Posterior cingulate gyrus (tissue), 11 donors: ENCODE measurements around the gene WSCD2.
"Not testable (repeated sequence)": the region's sequence is repeated elsewhere in the genome, so short reads cannot be mapped to it uniquely, and the experiment has no call there.

ENCODE experiments used
- DNase-seq, 10 donors: peaks; one replicate each; pipeline versions ENCODE4 v3.0.0 to v3.0.0-alpha.2; 2020 to 2021; ENCODE audit warnings: mixed read lengths in 3 of 10
- intact Hi-C: fragments of 100-400 bp; cut with DNase I; formaldehyde crosslinking; loops from one replicate; pipeline ENCODE4 v1.15.1; 2023

WSCD2 gene

DNA sequence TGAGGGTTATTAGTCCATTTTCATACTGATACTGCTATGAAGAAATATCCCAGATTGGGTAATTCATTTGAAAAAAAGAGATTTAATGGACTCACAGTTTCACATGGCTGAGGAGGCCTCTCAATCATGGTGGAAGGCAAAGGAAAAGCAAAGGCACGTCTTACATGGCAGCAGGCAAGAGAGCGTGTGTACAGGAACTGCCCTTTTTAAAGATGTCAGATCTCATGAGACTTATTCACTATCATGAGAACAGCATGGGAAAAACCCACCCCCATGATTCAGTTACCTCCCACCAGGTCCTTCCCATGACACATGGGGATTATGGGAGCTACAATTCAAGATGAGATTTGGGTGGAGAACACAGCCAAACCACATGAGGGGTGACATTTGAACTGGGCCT lies 96.0 kb downstream of the WSCD2 start:
- DNase-seq, intact Hi-C loops: not testable (repeated sequence)

GRCh38 chr12:108226866-108227265 lies 97.8 kb downstream of the WSCD2 start:
- intact Hi-C loops: no loop called here
- peak in 5 of 10 donors; percentile 23 to 91 (median 56) for DNase-seq

DNA sequence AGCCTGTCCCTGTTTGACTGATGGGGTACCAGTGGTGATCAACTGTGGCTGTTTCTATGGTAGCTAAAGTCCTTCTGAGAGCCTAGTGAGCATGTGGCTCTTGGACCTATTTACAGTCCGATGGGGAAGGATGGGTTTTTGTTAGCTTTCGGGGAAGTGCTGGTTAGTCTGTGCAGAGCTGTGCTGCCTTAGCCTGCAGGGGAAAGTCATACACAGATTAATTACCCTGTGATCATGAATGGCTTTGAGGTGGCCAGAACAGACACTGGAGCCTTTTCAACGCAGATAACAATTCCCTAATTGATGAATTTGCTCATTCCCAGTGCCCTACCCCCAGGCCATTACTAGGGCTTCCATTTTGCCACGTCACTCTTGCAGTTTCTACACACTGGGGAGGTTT lies 99.7 kb downstream of the WSCD2 start:
- peak in 1 of 10 donors; percentile 52 for DNase-seq

DNA sequence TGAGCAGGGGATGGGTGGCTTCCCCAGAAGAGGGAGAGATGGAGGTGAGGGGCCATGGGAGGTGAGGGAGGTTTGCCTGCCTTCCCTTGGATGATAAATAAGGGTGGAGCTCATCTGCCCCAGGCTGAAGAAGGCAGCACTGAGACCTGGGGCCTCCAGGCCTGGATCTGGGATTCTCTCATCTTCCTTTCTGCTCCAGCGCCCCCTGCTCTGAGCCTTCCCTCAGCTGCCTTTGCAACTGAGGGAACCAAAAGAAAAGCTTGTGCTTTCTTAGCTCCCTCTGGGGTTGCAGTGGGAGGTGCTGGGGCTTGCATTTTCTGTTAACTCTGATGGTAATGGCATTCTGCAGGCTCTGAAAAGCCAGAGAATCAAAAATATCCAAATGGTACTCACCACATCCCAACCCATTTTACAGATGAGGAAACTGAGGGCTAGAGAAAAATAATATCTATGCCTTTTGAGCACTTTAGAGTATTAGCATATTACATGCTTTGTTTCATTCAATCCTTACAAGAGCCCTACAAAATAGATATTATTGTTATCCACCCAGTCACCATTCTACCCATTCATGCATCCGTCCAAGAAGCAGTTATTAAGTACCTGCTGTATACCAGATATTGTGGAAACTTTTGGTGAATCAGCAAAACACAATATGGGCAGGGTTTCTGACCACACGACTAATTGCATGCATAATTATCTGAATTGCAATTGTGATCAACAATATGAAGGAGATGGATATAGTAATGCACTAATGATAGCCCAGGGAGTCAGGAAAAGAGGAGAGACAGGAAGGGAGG lies 102.2 kb downstream of the WSCD2 start:
- peak in 1 of 10 donors; percentile 34 for DNase-seq
- intact Hi-C loops: no loop called here

More for the DNA sequence above, 99.7 kb downstream of the WSCD2 start:
- intact Hi-C loops: no loop called here

DNA sequence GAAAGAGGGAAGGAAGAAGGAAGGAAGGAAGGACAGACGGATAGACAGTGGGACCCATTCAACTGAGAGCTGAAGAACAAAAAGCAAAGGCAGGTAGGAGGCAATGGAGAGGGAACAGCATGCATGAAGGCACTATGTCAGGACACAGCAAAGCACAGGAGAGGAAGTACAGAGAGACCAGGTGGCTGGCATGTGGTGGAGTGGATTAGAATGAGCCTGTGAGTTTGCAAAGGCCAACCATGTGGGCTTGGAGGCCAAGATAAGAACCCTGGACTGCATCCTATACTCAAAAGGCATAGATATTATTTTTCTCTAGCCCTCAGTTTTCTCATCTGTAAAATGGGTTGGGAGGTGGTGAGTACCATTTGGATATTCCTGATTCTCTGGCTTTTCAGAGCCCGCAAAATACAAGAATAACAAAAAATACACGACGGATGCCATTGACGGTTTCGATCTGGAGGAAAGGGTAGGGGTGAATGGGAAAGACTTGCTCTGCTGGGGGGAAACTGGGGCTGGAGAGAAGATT lies 102.9 kb downstream of the WSCD2 start:
- DNase-seq: peak in 1 of 10 donors; percentile 28
- intact Hi-C loops: no loop called here

DNA sequence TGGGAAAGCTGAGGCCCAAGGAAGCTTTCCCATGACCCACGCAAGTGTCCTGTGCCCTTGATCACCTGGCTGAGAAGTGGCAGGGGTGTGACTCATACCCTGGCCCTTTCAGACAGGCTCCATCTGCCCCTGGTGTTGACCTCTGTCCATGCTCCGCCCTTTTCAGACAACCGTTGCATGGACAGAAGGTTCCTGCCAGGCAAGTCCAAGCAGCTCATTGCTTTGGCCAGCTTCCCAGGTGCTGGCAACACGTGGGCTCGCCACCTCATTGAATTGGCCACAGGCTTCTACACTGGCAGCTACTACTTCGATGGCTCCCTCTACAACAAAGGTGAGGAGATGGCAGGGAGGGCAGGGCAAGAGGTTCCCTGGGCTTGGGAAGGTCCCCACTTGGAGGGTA lies 103.5 kb downstream of the WSCD2 start:
- intact Hi-C loops: no loop called here
- peak in 1 of 10 donors; percentile 69 for DNase-seq

DNA sequence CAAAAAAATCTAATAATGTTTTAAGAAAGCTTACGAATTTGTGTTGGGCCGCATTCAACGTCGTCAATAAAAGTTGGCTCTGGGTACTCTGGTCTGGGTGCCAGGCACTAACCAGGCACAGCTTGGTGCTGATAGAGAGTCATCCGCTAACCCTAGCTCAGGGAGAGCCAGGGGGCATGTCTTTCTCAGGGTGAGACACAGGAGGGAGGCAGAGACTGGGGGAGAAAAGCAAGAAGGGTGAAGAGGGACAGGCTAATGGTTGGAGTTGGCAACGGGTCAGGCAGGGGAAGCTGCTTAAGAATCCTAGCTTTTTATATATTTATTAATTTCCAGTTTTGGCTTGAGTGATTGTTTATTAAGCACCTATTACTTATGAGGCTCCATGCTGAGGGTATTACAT lies 105.1 kb downstream of the WSCD2 start:
- no peak for DNase-seq
- intact Hi-C loops: no loop called here

DNA sequence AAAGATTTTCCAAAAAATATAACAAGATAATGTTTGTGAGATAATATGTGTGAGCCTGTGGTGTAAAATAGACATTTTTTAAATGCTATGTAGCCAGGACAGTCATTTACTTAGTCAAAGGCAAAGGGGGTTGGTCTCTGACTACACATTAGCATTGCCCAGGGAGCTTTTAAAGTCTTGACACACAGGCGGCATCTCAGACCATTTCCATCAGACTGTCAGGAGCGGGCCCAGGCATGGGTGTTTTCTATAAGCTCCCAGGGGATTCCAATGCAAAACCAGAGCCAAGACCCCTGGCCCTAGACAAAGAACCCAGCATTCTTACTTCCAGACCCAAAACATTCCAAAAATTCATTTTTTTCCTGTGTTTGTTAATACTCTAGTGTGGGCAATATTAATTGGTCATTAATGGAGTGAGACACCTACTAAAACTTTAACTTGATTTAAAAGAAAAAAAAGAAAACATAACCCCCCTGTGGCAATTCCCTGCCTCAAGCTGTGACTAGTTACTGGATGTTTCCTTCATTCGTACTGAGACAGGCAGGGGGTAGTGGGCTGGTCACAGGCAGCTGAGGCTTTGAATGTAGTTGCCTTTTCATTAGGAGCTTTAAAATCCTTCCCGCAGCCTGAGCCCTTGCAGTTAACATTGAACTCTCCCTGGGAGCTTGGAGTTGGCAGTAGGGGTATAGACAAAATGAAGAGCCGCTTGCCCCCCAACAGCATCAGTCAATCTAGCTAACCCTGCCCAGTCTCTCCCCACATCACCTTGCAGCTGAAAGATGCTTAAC lies 106.3 kb downstream of the WSCD2 start:
- no peak for DNase-seq
- intact Hi-C loops: no loop called here

DNA sequence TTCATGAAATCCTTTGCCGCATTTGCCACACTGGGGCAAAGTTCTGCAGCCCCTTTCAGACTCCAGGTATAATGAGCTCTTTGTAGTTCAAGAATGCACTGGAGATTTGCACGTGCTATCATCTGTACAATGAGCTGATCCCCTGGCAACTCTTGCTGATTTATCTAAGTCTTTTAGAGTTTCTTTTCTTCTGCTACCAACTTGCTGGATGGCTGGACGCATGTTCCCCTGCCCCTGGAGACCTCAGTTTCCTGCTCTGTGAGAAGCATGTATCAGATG lies 106.8 kb downstream of the WSCD2 start:
- intact Hi-C loops: no loop called here
- DNase-seq: no peak

- DNase-seq: no peak
- intact Hi-C loops: no loop called here
Observed at GRCh38 chr12:108236366-108236765, 107.3 kb downstream of the WSCD2 start.

GRCh38 chr12:108237272-108237671 lies 108.2 kb downstream of the WSCD2 start:
- intact Hi-C loops: no loop called here
- no peak for DNase-seq

GRCh38 chr12:108238474-108238873 lies 109.4 kb downstream of the WSCD2 start:
- intact Hi-C loops: no loop called here
- no peak for DNase-seq

GRCh38 chr12:108239378-108239777 lies 110.3 kb downstream of the WSCD2 start:
- no peak for DNase-seq
- intact Hi-C loops: no loop called here

GRCh38 chr12:108240027-108240785 lies 111.1 kb downstream of the WSCD2 start:
- DNase-seq: no peak
- intact Hi-C loops: no loop called here

- intact Hi-C loops: no loop called here
- no peak for DNase-seq
Observed at GRCh38 chr12:108240928-108241327, 111.8 kb downstream of the WSCD2 start.

GRCh38 chr12:108241986-108242703 lies 113.1 kb downstream of the WSCD2 start:
- no peak for DNase-seq
- intact Hi-C loops: no loop called here

GRCh38 chr12:108247130-108247529 lies 118.0 kb downstream of the WSCD2 start:
- intact Hi-C loops: no loop called here
- DNase-seq: no peak

- intact Hi-C loops: no loop called here
- peak in 1 of 10 donors; percentile 84 for DNase-seq
Observed at GRCh38 chr12:108248011-108248410, 118.9 kb downstream of the WSCD2 start.

- intact Hi-C loops: no loop called here
- no peak for DNase-seq
Observed at GRCh38 chr12:108252523-108252922, 123.4 kb downstream of the WSCD2 start.

GRCh38 chr12:108253540-108253939 lies 124.5 kb downstream of the WSCD2 start:
- intact Hi-C loops: no loop called here
- DNase-seq: peak in 8 of 10 donors; percentile 37 to 94 (median 66)
